Mammary epithelial cell (primary cell): ENCODE data around the gene MUC5AC.

ENCODE experiments used
- CTCF ChIP-seq, 2 donors: IDR thresholded peaks in 1 of 2; conservative IDR thresholded peaks in 1 of 2; 2 replicates each; pipeline ENCODE4 v1.5.1; 2011 to 2012; ENCODE audit warnings: inconsistent platforms in 2 of 2, low read length in 2 of 2, mild to moderate bottlenecking in 2 of 2, control low read depth in 1 of 2, low read depth in 1 of 2; ENCODE audit not compliant: insufficient read depth in 1 of 2; ENCODE audit errors: extremely low read depth in 1 of 2
- EZH2 ChIP-seq: IDR thresholded peaks from 2 replicates; pipeline ENCODE4 v1.6.1; 2012; ENCODE audit warnings: low read length, inconsistent platforms, borderline replicate concordance

GRCh38 chr11:1127664-1128162 lies 30.0 kb upstream of the MUC5AC start:
- TF ChIP-seq CTCF (conservative IDR thresholded peaks at IDR 0.05 in 1 of 2, IDR thresholded peaks at IDR 0.05 in 1 of 2; ENCODE audit: extremely low read depth in 1 of 2, insufficient read depth in 1 of 2, low read depth in 1 of 2, low read length in 2 of 2) (no peak), EZH2 (no peak)
